ENCODE data around the gene EYA2. TPM values are rescaled to one million over a fixed set of nuclear protein-coding genes. Genes with fewer than 3 reads are reported as not detected.

Gene EYA2
- total RNA-seq, 2 donors from 2014 or later = 3.5 to 3.8 TPM

GRCh38 chr20:47049771-47050170, 155.1 kb downstream of the EYA2 start:
- no peaks in the 10 kb centered on the region for H3K36me3 ChIP-seq
- H3K27me3 ChIP-seq (replicated peaks; ENCODE audit: insufficient read depth) = no peaks in the 10 kb centered on the region
- H3K4me3 ChIP-seq = no peak overlapping the region
- no peak for DNase-seq (ENCODE audit: low spot score)
- H3K27ac ChIP-seq = no peak overlapping the region
- H3K9me3 ChIP-seq = no peaks in the 10 kb centered on the region
- no peak for TF ChIP-seq CTCF (IDR thresholded peaks at IDR 0.05)
- ATAC-seq (ENCODE audit: insufficient number of reproducible peaks, low FRiP score, low read depth) = no peak
- no peaks in the 10 kb centered on the region for H3K4me1 ChIP-seq (ENCODE audit: control insufficient read depth in 1 of 2, low read depth in 2 of 2)

- no peak for TF ChIP-seq CTCF (IDR thresholded peaks at IDR 0.05)
- H3K9me3 ChIP-seq = no peaks in the 10 kb centered on the region
- H3K4me3 ChIP-seq = no peak overlapping the region
- DNase-seq (ENCODE audit: low spot score) (no peak), ATAC-seq (ENCODE audit: insufficient number of reproducible peaks, low FRiP score, low read depth) (no peak)
- no peaks in the 10 kb centered on the region for H3K4me1 ChIP-seq (ENCODE audit: control insufficient read depth in 1 of 2, low read depth in 2 of 2)
- no peak overlapping the region for H3K27ac ChIP-seq
- H3K36me3 ChIP-seq = no peaks in the 10 kb centered on the region
- no peaks in the 10 kb centered on the region for H3K27me3 ChIP-seq (replicated peaks; ENCODE audit: insufficient read depth)
These were observed 156.4 kb downstream of the EYA2 start for GRCh38 chr20:47050996-47051395.

GRCh38 chr20:47051936-47052526, 157.4 kb downstream of the EYA2 start:
- DNase-seq (ENCODE audit: low spot score) (no peak), ATAC-seq (ENCODE audit: insufficient number of reproducible peaks, low FRiP score, low read depth) (no peak)
- no peak overlapping the region for H3K4me3 ChIP-seq
- no peaks in the 10 kb centered on the region for H3K4me1 ChIP-seq (ENCODE audit: control insufficient read depth in 1 of 2, low read depth in 2 of 2)
- H3K27ac ChIP-seq = no peak overlapping the region
- H3K36me3 ChIP-seq = no peaks in the 10 kb centered on the region
- H3K9me3 ChIP-seq = no peaks in the 10 kb centered on the region
- no peak for TF ChIP-seq CTCF (IDR thresholded peaks at IDR 0.05)
- no peaks in the 10 kb centered on the region for H3K27me3 ChIP-seq (replicated peaks; ENCODE audit: insufficient read depth)

GRCh38 chr20:47054506-47054905, 159.9 kb downstream of the EYA2 start:
- Histone ChIP-seq H3K27me3 (replicated peaks; ENCODE audit: insufficient read depth) (no peaks in the 10 kb centered on the region), H3K27ac (no peak overlapping the region), H3K9me3 (no peaks in the 10 kb centered on the region), H3K36me3 (no peaks in the 10 kb centered on the region), H3K4me3 (no peak overlapping the region), H3K4me1 (ENCODE audit: control insufficient read depth in 1 of 2, low read depth in 2 of 2) (no peaks in the 10 kb centered on the region)
- TF ChIP-seq CTCF (IDR thresholded peaks at IDR 0.05) = no peak
- DNase-seq (ENCODE audit: low spot score) = no peak
- no peak for ATAC-seq (ENCODE audit: insufficient number of reproducible peaks, low FRiP score, low read depth)

GRCh38 chr20:47054945-47055344, 160.3 kb downstream of the EYA2 start:
- no peaks in the 10 kb centered on the region for H3K9me3 ChIP-seq
- no peak overlapping the region for H3K4me3 ChIP-seq
- no peak for ATAC-seq (ENCODE audit: insufficient number of reproducible peaks, low FRiP score, low read depth)
- DNase-seq (ENCODE audit: low spot score) = no peak
- no peaks in the 10 kb centered on the region for H3K36me3 ChIP-seq
- H3K27ac ChIP-seq = no peak overlapping the region
- H3K4me1 ChIP-seq (ENCODE audit: control insufficient read depth in 1 of 2, low read depth in 2 of 2) = no peaks in the 10 kb centered on the region
- no peak for TF ChIP-seq CTCF (IDR thresholded peaks at IDR 0.05)
- no peaks in the 10 kb centered on the region for H3K27me3 ChIP-seq (replicated peaks; ENCODE audit: insufficient read depth)

Measured in thoracic aorta (tissue), 2 donors.